ENCODE data around the gene INSM1. TPM values are rescaled to one million over a fixed set of nuclear protein-coding genes. Genes with fewer than 3 reads are reported as not detected.
"Not testable (repeated sequence)": the region's sequence is repeated elsewhere in the genome, so short reads cannot be mapped to it uniquely, and the experiment has no call there.

Gene INSM1, protein sequence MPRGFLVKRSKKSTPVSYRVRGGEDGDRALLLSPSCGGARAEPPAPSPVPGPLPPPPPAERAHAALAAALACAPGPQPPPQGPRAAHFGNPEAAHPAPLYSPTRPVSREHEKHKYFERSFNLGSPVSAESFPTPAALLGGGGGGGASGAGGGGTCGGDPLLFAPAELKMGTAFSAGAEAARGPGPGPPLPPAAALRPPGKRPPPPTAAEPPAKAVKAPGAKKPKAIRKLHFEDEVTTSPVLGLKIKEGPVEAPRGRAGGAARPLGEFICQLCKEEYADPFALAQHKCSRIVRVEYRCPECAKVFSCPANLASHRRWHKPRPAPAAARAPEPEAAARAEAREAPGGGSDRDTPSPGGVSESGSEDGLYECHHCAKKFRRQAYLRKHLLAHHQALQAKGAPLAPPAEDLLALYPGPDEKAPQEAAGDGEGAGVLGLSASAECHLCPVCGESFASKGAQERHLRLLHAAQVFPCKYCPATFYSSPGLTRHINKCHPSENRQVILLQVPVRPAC
- total RNA-seq, result not detected in 2 replicates

DNA sequence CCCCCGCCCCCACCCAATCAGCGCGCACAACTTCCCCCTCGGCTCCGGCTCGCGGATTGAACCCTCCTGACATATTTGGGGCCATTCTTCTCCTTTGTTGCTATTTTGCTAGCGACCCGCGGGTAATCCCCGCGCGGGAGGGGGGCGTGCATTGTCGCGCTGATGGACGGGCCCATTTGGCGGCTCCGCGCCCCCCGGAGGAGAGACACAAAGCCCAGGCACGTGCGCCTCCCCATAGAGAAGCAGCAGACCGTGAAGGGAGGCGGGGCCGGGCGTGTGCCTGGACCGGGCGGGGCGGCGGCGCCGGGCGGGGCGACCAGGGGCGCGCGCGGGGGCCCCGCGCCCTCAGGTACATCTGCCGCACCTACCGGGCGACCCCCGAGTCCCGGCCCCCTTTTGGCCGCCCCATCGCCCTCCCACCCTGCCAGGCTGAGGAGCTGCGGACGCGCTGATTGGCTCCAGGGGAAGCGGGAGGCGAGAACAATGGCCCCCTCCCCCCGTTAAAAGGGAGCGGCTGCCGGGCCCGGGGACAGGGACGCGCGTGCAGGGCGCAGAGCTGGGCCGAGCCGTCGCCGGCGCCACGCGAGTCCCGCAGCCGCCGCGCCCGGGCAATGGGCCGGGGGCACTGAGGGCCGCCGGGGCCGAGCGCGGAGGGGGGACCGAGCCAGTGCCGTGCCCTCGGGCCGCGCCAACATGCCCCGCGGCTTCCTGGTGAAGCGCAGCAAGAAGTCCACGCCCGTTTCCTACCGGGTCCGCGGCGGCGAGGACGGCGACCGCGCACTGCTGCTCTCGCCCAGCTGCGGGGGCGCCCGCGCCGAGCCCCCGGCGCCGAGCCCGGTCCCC, at the start of gene INSM1:
TSS of gene INSM1 (plus strand) at position 530 of the 843 bp plus-strand sequence. CDS start at position 694, 164 bp downstream.
- DNase-seq (ENCODE audit: low read depth in 2 of 2), result no peak

DNA sequence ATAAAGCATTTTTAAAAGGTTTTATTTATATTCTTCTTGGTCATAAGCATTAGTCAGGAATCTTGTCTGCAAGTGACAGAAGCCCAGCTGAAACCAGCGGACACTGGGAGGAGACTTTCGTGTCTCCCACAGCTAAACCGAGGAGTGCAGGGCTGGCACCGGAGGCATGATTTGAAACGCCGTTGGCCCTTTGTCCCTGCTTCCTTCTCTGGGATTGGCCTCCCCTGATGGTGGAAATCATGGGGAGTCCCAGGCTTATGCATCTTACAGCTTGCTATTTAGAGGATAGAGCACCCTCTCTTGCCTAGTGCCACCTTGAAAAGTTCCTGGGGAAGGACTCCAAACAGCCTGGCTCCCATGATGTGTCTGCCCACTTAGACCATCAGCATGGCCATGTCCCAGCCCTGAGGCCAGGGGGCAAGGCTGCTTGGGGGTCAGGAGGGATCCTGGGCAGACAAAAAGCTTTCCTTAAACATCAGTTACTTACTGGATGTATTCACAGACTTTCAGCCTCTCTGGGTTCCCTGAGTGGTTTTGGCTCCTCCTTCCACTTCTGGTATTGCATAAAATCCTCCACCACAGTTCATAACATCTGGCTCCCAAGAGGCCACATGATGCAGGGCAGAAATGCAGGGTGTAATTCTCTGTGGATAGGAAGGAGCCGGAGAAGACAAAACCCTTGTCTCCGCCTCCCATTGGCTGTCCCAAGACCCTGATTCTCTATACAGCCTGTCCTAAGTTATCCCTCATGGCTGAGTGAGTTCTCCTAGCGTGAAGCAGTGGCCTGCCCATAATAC, 49.3 kb upstream of the INSM1 start:
- DNase-seq (ENCODE audit: low read depth in 2 of 2), result no peak

DNA sequence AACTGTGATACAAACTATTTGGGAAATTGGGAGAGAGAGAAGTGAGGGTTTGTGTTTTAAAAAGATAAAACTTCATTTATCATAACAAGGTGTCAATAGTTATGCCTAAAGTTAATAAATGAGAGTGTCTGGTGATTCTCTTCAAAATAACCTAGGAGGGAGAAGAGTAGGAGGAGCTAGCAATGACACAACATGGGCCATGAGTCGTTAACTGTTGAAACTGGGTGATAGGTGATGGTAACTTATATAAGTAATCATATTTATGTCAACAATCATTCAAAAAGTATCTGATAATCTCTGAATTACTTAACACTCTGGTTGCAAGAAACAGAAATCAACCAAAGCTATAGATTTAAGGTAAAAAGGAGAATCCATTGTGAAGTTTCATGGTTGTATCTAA, 46.8 kb upstream of the INSM1 start:
- DNase-seq (ENCODE audit: low read depth in 2 of 2), result no peak

DNA sequence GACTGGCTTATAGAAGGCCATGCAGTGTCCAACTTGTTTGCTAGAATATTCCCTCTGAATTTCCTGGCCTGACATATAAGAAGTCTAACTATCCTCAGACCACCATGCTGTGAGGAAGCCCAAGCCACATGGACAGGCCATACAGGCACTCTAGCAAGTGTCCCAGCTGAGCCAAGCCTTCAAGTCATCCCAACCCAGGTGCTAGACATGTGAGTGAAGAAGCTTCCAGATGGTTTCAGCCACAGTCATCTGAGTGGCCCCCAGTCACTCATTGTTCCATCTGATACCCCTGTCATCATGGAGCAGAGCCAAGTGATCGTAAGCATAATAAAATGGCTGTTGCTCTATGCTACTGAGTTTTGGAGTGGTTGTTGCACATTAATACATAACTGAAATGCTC, 46.0 kb upstream of the INSM1 start:
- no peak for DNase-seq (ENCODE audit: low read depth in 2 of 2)

DNA sequence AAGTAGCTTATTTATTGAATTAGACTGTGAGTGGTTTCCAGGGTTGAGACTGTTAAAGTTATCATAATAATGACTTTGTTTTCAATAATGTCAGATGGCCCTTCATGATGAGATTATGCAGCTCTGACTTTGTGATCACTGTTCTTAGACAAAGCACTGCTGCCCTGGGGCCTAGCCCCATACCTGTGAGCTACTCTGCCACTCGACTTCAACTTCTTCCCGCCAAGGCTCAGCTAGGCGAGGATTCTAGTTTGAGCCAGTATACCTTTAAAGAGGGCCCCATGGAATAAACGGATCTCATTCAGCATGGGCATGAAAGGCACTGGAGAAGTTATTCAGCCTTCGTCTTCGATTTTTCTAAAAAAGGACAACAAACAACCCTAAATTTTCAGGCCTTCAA, 45.0 kb upstream of the INSM1 start:
- DNase-seq (ENCODE audit: low read depth in 2 of 2), result no peak

DNA sequence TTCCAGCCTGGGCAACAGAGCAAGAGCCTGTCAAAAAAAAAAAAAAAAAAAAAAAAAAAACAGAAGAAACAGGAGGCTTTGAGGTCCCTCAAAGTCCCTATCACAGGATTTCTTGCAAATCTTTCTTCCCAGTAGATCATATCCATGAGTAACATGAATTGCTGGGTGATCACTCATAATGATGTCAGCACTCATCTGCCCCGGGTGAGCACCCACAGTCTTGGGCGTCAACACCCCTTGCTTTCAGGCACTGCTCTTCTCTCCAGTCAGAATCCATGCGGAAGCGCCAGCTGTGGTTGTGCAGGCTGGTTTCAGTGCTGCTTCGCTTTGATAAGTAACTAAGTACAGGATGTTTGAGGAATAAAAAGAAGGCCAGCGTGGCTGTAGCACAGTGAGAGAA, 40.2 kb upstream of the INSM1 start:
- no peak for DNase-seq (ENCODE audit: low read depth in 2 of 2)

DNA sequence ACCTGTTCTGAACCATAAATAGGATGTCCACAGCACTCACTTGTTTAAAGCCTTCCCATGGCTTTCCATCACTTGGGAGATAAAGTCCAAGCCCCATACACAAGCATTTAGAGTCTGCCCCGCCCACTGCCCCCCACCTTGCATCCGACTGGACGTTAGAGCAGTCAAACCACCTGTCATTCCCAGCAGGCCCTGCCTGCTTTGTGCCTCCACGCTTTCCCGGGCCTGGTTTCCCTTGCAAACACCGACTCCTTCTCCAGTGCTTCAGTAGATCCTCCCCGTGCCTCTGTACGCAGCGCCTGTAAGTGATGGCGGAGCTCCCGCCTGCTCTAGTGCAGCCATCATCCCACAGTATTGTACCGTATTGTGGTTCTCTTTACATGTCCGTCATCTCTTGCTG, 38.3 kb upstream of the INSM1 start:
- DNase-seq (ENCODE audit: low read depth in 2 of 2), result no peak

DNA sequence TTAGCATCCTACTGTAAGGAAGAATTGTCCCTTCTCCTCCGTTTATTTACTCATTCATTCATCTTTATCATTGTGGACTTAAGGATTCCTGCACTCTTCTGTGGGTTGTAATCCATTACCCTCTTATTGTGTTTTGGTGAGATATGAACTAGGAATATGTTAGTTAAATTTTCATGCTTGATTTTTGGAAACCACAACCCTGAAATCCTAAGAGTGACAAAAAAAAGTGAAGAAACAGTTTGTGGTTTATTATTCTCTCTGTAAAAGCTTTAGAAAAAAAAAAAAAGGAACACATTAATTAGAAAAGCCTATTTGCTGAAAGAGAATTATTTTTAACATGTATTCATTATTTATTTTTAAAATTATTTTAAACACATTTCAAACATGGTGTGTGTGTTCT, 36.7 kb upstream of the INSM1 start:
- DNase-seq (ENCODE audit: low read depth in 2 of 2), result no peak

DNA sequence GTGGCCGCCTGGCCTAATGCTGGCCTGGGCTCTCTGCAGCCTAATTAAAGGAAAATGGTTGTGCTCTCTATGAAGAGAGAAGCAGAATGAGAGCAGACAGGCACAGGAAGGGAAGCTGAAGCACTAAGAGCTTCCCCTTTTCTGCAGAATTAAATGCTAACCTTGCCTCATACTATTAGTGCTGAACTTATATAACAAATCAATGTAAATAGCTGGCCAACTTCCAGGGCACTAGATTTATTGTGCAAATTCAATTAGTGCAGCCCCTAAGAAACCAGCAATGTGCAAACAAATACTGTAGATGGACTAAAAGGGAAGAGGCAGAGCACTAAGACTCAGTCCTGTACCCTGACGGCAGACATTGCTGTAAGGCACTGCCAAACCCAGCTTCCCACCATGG, 36.1 kb upstream of the INSM1 start:
- DNase-seq (ENCODE audit: low read depth in 2 of 2), result no peak

DNA sequence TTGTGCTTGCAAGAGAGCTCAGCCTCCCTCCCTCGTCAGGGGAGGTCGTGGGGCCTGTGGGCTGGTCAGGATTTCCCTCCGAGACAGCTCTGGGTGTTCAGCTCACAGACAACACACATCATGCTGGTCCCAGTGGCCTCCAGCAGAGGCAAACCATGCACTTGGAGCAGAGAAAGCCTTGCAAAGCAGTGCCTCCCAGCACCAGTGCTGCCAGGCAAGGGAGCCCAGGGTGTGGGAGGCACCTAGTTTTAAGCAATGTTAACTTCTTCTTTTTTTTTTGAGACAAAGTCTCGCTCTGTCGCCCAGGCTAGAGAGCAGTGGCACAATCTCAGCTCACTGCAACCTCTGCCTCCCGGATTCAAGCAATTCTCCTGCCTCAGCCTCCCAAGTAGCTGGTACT, 34.0 kb upstream of the INSM1 start:
- DNase-seq (ENCODE audit: low read depth in 2 of 2), result no peak

DNA sequence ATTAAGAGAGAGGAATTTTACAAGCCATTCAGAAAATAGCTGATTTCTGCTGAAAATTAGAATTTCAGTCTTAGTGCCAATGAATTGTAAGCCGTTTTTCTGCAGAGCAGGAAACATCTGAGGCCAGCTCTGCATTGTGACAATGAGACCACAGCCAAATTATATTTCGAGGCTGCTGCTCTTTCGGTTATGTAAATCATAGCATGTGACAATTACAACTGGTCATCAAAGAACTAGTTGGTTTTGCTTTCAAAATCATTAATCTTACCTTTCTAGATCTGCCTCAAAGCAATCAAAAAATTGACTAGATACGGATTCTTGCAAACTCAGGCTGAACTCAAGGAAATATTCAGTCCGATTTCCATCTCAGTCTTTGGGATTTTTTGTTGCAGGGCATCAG, 33.4 kb upstream of the INSM1 start:
- DNase-seq (ENCODE audit: low read depth in 2 of 2), result peak in 1 of 2 donors; percentile 26

DNA sequence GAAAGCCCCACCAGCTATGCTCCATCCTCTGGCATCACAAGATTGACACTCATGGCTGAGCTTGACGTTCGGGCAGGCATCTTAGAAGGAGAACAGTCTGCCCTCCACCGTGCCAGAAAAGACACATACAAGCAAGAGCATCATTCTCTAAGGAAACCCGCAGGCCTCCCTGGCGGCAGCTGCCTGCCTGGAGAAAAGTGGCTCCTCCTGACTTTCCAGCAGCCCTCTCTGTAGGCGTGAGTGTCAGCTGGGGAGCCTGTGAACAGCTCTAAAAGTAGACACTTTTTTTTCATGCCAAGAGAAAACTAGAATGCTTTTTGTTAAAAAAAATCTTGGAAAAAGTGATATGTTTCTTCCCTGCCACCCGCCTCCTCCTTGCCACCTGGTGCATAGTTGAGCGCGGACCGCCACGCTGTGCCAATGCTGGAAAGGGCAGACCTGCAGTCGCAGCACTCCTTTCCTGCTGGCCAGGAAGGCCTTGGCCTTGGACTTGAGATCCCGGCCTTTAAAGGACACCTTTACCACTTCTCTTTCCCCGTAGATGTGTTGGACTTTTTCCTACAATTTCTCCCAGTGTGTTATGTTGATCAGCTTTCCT, 29.7 kb upstream of the INSM1 start:
- DNase-seq (ENCODE audit: low read depth in 2 of 2), result no peak

DNA sequence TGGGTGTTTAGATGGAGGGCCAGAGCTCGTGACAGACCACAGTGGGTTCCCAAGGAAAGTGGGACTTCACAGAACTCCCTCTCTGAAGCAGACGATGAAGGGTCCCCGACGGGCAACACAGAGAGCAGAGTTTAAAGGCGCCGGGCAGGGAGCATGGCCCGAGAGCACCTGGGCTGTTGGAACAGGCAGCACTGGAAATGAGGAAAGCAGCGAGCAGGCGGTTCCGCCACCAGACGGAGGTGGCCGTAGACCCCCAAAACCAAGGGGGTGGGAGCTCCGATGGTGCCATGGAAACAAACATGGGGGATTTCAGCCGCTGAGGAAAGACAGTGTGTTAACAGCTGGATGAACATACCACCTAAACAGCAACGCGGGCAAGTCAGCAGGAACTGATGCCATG, 27.5 kb upstream of the INSM1 start:
- DNase-seq (ENCODE audit: low read depth in 2 of 2), result no peak

DNA sequence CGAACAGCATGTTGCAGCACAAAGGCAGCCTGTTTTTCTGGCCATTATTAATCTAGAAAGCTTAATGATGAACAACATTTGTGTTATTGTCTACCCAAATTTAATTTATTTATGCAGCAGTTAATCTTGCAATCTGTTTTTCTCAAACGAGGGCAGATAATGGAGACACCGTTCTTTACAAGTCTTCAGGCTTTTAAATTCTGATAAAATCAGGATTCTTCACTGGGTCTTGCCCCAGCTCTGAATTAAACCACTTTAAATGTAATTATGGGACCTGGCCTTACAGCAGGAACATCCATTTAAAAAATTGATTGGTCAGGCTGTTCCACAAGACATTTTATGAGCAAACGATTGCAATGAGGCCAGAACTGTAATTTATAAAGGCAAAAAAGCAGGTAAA, 26.5 kb upstream of the INSM1 start:
- DNase-seq (ENCODE audit: low read depth in 2 of 2), result no peak

DNA sequence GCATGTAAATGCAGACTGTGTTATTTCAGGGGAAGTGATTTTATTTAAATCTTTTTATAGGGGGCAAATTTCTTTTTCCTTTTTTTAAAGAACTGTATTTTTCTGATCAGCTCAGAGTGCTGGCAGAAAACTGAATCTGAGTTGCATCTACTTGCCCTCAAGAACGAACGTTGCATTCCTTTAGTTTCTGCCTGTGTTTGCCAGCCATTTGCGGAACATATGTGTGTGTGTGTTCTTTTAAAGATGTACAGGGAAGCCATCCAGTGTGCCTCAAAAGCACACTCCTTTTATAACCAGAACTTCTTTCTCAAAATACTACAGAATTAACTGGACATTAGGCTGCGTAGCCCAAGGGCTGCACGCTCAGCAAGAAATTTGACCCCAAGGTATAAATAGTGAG, 25.8 kb upstream of the INSM1 start:
- no peak for DNase-seq (ENCODE audit: low read depth in 2 of 2)

DNA sequence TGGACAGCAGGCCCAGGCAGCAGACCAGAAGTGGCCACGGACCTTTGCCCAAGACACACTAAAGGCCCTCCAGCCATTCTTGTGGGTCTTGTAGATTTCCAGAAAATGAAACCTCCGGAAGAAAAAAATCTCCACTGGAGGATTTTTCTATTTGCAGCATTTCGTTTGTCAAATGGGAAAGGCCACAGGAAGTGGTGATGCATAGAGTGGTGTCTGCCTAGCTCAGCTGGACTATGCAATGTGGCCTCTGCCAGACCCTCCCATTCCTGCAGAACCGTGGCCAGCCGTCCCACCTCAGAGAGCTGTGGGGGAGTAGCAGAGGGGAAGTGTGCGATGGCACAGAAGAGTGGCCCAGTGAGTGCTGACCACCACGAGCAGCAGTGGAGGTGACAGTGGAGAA, 24.0 kb upstream of the INSM1 start:
- peak in 1 of 2 donors; percentile 24 for DNase-seq (ENCODE audit: low read depth in 2 of 2)

DNA sequence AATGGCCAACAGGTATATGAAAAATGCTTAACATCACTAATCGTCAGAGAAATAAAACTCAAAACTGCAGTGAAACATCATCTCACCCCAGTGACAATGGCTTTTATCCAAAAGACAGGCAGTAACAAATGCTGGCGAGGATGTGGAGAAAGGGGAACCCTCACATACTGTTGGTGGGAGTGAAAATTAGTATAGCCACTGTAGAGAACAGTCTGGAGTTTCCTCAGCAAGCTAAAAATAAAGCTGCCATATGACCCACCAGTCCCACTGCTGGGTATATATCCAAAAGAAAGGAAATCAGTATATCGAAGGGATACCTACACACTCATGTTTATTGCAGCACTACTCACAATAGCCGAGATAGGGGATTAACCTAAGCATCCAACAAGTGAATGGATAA, 23.4 kb upstream of the INSM1 start:
- DNase-seq (ENCODE audit: low read depth in 2 of 2), result no peak

DNA sequence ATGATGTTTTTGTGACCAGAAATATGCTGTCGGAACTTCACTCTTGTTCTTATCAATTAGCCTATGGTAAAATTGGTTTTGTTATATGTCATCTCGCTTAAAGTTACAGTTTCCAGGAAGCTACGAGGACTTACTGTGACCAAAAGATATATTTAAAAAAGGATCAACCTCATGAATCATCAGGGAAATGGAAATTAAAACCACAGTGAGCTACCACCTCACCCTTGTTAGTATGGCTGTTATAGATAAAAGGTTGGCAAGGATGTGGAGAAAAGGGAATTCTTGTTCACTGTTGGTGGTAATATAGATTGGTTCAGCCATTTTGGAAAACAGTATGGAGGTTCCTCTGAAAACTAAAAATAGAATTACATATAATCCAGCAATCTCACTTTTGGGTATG, 14.3 kb upstream of the INSM1 start:
- DNase-seq (ENCODE audit: low read depth in 2 of 2), result no peak

DNA sequence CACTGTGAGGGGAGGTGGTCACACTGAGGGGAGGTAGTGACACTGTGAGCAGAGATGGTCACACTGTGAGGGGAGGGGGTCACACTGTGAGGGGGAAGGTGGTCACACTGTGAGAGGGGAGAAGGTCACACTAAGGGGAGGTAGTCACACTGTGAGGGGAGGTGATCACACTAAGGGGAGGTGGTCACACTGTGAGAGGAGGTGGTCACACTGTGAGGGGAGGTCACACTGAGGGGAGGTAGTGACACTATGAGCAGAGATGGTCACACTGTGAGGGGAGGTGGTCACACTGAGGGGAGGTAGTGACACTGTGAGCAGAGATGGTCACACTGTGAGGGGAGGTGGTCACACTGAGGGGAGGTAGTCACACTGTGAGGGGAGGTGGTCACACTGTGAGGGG, 12.4 kb upstream of the INSM1 start:
- not testable (repeated sequence) for DNase-seq (ENCODE audit: low read depth in 2 of 2)

DNA sequence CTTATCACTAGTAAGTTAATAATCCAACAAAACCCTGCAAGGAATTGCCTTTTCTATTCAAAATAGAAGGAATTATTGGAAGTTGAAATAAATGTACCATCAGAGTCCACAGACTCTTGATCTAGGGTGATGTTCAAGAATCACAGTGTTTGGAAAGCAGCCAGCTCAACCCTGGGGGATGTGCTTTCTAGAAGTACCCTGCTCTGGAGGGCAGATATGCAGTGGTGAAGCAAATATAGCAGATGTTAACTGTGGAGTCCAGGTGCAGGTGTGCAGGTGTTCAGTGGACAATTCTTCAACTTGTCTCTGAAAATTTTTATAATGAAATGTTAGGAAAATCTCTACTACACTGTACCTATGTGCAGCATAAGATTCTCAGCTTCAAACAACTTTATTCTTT, 9.1 kb upstream of the INSM1 start:
- DNase-seq (ENCODE audit: low read depth in 2 of 2), result no peak

DNA sequence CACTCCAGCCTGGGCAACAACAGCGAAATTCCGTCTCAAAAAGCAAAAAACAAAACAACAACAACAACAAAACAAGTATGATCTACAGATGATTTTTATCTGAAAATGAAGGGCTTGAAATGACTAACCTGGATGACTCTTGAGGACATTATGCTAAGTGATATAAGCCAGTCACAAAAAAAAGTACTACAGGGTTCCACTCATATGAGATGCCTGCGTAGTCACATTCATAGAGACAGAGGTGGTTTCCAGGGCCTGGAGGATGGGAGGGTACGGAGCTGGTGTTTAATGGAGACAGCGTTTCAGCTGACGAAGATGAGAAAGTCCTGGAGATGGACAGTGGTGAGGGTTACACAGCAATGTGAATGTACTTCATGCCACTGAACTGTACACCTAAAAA, 8.3 kb upstream of the INSM1 start:
- DNase-seq (ENCODE audit: low read depth in 2 of 2), result no peak
